NCI-H345 treated with DMSO at 0.1 percent for 48 hours (cell line): ENCODE measurements around the gene CASZ1.

Experiments
- DNase-seq: peaks from one replicate; lab custom pipeline; 2025; ENCODE audit not compliant: unreplicated experiment; lab: John Stamatoyannopoulos, UW

Gene CASZ1

DNA sequence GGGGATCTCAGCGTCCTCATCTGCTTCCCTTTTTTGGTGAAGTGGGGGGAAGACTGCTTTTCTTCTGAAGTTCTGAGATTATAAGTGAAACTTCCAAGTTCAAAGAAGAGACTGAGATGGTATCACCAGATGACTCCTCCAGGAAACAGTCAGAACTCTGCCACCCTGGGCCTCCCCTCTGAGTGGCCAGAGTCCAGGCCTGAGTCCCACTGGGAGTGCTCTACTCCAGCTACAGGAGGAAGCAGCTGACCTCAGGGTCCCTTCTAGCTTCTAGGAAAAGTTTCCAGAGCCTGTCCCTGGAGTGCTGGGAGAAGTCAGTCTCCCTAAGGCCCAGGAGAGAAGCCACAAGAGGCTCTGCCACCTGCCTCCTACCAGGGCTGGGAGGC is 104.7 kb downstream of the CASZ1 start:
- DNase-seq: no peak

DNA sequence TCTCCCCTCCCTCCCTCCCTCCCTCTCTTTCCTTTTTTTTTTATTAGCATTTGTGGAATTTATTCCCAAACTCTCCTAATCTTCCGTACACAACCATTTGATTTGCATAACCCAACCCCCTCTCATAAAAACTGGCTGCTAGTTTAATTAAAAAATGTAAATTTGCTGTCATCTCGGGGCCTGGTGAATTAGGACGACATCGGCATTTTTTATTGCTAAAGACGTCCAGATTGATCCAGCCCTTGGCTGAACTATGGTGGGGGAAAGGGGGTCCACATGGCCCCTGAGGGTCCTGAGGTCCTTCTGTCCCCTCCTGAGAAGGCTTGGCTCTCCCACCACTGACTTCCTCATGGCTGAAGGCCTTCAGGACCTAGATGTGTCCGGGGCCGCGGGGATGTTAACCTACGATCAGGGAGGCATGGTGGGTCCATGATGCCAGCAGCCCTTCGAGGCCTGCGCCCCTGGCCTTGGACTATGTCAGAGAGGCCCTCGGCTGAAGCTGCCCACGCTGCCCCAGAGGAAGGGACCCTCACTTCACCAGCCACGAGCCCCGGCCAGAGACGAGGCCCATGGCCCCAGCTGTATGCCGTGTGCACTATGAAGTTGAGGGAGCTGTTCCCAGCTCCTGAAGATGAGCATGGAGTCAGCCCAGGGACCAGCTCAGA is 105.2 kb downstream of the CASZ1 start:
- DNase-seq: no peak

DNA sequence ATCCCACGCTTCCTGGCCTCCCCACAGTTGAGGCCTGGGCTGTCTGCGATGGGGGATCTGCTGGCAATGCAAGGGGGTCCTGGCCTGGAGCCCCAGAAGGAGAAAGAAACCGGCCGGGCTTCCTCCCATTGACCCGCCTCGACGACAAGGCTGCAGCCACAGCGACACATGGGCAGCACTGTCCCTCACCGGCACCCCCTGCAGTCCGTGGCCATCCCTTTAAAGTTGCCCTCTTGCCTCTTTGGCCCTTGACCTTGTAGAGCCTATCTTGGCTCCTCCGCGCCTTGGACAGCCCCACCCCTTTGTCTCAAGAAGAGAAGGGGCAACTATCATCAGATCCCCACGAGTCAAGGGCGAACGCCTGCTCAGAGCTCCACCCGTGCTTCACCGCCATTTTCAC is 106.0 kb downstream of the CASZ1 start:
- no peak for DNase-seq

DNA sequence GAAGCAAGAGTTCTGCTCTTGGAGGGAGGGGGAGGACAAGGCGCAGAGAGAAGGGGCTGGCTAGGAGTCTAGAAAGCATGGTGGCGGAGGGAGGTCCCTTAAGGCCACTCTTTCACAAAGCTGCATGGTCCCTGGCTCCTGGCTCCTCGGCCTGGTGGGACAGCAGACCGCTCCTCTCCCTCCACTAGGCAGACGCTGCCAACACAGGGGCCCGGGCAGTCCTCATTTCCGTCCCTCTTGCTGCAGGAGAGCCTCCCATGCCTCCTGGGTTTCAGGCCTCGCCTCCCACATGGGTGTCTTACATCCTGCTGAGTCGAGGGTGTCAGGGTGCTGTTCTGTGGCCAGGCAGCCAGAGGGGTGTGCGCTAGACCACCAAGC is 108.0 kb downstream of the CASZ1 start:
- DNase-seq: no peak

DNA sequence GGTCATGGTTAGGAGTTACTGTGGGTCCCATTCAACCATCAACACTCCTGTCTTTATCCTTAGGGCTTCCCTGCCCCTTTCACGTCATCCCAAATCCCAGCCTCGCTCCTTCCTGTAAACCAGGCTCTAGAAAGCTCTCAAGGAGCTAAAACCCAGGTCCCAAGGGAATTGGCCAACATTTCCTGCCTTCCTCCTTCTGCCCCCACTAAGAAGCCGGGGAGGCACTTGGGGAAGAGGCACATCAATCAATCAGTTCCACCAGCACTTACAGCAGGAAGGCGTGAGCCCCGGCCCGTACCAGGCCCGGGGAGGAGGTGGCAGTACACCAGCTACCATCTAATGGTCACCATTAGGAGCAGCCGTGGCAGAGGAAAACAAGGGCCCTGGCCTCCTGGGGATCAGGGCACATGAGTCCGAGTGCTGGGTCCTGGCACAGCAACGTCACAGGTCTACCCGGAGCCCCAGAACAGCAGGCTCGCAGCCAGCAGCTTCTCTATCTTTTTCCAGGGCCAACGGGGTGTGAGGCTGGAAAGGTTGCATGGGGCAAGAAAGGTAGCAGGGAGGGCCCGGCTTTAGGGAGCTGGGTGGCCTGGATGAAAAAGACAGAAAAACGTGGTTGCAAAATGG is 108.6 kb downstream of the CASZ1 start:
- DNase-seq: no peak

DNA sequence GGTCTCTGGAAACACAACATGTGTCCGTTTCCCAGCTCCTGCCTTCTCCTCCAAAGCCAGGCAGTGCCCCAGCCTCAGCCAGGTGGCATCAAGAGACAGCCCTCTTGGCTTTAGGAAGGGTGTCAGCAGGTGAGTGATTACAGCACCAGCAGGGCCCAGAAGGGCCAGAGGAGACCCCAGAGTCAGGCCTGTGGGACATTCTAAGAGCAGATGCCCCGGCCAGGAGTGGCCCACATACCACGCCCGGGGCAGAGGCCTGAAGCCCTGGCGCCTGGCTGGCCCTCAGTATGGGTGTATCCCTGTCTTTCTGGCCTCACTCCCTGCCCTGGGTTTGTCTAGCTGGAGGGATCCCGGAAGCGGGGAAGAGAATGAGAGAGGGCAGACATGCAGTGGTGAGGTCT is 109.2 kb downstream of the CASZ1 start:
- no peak for DNase-seq

DNA sequence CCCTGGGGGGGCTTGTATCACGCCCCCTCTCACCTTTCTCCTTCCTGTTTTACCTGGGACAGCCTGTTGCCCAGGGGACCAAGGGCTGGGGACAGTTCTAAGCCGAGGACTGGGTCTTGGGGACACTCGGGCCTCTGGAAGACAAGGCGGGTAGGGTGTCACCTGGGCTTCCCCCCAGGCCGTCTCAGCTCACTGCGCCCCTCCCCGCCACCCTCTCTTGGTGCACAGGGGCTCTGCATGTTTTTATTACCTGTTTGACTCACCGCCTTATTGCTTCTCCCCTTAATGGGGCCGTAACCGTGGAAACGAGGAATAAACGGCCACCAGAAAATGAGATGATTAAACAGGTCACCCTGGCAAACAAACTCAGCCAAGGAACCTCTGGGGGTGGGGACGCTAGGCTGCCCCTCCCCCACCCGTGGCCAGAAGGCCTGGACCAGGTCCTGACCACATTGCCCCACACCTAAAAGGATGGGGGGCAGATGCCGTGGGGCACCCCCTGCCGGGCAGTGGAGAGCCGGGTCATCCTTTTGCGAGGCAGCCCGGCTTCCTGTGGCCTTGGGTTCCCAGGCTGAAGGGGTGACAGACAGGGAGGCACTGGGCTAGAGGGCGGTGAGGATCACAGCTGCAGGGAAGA is 109.9 kb downstream of the CASZ1 start:
- no peak for DNase-seq

DNA sequence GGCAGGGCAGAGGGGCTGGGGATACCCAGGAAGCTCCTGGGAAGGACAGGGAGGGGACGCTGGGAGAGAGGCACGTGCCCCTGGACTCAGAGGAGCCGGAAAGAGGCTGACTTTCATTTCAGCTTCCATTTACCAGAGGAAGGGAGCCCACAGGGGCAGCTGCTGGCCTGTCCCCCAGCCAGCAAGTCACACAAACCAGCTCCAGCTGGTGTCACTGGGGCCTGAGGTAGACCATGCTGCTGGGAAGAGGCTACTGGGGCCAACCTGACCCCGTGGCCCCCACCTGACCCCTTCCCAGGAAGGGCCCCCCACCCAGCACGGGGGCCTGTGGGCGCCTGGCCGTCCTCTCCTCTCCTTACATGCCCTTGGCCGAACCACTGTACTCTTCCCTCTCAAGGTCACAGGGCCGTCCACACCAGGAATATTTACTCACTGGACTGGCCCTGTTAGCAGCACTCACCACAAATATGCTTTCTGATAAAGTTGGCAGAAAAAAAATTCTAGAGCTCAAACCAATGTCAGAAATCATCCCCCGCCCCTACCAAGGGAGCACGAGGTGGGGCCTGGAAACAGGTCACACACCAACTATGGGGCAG is 110.5 kb downstream of the CASZ1 start:
- no peak for DNase-seq

DNA sequence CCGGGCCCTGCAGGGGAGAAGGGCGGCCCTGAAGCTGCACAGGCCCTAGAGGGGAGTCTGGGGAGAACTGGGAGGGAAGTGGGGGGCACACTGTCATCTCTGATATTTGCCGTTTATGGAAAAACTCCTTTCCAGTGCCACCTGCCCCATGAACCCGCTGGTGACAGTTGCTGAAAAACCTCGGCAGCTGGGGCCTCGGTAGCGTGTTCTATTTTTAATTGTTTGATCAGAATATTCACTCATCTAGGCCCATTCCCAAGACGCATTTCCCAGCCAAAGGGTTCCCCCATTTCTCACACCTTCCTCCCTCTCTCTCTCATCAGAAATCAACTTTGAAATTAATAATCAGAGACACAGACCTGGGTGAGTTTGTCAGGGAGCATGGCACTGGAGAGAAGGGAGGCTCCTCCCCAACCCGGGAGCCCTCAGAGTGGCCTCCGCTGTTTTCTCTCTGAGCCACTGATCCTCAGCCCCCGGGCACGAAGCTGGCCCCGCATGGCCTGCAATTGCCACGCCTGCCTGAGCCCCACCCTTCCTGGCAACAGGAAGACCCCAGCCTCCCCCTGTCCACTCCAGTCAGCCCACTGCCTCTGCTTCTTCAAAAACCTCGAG is 111.1 kb downstream of the CASZ1 start:
- no peak for DNase-seq

DNA sequence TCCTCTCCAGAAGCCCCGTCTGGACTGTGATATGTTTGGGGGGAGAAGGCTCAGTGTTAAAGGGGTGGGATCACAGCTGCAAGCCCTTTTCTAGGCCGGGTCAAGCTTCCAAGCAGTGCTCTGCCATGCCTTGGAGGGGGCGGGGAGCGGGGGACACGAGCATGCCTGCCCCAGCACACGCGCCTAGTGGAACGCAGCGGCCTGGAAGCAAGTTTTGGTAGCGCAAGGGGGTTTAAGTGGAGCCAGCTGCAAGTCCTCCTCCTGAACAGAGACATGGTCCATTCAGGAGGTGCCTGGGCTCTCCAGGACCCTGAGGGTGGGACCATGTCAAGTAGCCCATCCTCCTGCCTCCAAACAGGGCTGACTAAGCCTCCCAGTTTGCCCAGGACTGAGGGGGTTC is 112.2 kb downstream of the CASZ1 start:
- no peak for DNase-seq

DNA sequence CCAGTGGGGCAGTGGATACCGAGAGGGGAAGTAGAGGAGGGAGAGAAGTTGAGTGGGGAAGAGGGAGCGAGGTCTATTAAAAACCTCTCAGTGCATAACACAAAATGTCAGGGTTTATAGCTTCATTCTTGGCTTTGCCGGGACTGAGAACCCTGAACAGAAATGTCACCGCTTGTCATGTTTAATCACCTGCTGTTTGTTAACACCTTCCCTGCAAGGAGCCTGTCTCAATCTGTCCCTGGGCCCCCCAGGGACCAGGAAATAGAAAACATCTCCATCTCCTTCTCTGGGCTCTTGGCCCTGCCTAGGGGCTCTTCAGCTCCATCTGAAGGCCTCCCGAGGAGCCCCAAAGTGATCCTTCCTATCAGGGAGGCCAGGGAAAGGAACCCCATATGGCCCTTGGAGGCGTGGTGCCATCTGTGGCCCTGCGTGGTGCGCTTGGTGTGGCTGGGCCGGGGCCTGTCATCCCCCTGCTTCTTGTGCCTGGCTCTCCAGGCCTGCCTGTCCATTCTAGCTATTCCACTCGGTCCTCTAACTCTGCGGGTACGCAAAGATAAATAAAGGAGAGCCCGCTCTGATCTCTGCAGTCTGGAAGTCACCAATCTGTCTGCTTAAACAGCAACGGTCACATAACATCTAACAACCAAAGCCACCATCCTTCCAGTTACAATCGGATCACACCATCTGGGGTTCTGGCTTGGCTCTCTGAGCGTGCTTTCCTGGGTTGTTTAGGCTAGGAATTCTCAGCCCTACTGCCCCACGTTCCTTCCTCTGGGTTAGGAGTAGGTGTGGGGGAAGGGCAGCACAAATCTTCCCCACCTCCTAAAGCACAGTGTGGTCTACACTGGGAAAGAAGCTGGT is 113.8 kb downstream of the CASZ1 start:
- peak; percentile 19 for DNase-seq

DNA sequence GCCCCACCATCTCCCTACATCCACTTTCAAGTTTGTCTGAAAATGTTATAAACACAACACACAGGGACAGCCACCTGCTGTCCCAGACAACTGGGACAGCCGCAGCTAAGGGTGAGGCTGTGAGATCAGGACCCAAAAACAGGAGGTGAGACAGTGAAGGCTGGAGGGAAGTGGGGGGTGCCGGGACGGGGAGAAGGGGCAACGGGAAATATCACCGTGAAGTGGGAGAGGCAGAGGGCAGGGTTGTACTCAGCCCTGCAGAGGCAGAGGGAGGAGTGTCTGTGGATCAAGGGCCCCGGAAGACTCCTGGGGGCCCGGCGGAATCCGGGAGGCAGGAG is 114.4 kb downstream of the CASZ1 start:
- no peak for DNase-seq

DNA sequence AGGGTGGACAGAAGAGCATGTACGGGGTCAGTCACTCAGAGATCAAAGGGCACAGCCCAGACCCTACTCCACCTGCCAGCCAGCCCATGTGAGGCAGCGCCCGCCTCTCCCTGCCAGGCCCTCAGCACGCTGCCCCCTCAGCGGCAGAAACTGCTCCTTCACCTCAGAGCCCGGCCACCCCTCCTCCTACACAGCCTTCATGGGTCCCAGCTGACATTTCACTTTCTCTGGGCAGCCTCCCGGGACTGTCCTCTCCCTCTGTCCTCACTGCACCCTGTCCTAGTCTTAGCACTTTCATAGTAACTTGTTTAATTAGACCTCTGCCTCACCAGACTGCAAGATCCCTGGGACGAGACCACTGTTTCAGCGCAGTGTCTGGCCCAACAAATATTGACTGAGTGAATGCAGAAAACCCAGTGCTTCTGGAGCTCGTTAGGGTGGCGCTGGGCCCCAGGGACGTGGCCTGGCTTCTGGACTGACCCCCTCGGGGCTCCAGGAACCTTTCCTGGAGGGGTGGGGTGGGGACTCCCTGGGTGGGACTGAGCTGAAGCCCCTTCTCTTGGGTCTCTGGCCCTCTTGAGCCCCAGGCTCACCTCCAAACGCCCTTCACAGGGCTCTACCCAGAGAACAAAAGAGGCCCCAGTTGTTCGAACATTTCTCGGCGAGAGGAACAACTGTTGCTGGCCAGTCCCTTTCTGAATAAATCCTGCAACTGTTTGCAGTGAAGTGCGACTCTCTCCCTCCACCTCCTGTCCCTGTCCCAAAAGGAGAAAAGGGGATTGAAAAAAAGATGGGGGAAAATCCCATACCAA is 114.9 kb downstream of the CASZ1 start:
- DNase-seq: no peak

DNA sequence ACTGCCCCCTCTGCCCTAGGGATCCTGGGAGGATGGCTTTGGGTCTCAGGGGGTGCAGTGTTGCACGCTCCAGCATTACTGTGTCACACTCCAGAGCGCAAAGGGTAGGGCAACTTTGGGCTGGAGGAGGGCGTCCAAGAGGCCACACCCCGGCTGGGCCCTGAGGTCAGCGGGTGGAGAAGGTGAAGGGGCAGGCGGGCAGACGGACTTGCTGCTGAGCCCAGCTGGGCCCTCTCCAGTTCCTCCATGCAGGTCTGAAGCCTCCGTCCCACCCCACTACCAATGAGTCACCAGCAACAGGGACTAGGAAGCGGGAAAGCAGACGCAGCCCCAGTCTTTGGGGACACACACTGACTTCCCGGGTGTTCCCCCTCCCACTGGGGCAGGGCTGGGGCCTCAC is 116.0 kb downstream of the CASZ1 start:
- DNase-seq: no peak

DNA sequence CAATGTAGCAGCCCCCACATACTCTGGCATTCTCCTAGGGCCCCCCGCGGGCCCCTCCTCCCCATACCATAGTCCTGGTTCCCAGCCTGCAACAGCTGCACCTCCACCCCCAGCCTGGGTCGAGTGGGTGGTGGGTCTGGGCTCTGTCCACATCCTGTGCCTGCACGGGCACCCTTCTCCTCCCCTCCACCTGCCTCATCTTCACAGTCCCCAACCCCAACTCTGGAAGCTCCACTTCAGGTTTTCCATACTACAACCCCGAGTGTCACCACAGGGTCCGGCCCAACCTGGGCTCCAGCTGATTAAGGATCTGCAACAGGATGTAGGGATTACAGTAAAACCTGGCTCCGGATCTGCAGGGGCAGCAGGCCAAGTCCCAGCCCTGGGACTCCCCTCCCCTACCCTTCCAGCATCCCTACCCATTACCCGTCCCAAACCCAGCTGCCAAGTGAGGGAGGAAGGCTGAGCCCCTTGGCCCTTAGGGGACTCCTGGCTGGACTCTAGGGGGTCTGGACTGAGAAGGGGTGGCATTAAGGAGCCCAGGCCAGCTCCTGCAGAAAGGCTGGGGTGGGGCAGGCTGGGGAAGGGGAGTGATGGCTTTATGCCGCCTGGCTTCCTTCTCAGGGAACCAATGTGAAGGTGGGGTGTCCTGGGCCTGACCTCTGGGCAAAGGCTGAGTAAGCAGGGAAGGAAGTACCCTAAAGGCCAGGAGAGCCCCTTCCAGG is 116.8 kb downstream of the CASZ1 start:
- DNase-seq: no peak

DNA sequence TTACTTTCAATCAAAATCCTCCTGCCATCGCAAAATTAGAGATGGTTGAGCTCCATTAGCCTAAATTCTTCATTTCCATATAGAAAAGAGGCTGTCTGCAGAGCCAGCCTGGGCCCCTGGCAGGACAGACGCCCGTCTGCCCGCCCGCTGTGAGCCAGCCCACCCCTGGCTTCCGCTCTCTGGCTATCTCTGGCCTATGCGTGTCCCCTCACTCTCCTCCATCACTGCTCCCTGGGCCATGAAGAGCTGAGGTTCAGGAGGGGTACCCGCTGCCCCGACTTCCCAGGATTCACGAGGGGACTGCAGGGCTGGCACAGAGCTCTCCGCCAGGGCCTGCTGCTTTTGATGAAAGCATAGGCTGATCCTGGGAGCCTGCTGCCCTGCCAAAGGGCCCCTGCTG is 117.6 kb downstream of the CASZ1 start:
- DNase-seq: no peak

DNA sequence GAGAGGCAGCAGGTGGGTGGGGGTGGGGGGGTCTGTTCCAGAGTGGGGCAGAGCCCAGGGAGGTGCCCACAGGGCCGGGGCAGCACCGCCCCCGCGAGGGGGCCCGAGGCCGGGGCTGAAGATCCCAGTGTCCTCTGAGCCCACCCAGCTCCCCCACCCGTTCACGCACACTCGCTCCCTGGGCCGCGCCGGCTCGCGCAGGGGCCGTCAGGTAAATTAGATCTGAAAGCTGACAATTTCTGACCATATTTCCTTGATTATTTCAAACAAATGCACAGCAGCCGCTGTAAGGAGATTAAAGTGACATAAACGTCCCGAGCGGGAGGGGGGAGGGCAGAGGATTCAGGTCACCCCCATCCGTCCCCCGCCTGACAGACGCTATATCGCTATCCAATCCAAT is 118.0 kb downstream of the CASZ1 start:
- no peak for DNase-seq

DNA sequence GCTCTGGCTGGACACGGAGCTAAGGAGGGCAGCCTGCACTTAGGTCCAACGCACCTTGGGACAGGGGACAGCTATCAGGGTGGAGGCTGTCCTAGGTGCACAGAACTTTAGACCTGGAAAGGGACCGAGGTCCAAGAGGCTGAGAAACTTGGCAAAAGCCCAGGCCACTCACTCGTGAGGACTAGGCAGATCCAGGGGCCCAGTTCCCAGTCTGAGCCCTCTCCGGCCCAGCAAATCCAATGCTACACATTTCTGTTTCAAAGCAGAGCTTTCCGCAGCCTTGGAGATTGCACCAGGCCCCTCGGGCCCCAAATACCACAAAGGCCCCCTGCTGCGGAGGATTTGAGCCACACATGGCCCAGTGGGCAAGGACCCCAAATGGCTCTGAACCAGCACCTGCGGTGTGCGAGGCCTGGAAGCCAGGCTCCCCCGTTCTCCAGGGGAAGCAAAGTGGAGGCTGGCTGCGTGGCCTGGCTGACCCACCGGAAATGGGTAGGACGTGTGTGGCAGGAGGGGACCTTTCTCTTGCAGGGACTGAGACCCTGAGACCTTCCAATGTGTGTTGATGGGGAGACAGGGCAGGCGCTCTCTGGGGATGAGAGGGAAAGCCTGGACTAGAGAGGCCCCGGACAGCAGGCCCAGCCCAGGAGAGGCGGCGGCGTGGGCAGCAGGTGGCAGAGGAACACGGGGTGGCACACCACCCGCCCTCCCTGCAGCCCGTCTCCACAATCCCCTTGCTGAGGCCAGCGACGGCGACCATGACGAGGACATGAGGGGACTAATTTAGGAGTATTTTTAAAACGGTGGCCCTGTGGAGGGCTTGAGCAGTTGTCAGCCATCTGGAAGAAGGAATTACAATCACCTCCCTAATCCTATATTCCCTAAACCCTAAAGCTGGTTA is 118.7 kb downstream of the CASZ1 start:
- no peak for DNase-seq

DNA sequence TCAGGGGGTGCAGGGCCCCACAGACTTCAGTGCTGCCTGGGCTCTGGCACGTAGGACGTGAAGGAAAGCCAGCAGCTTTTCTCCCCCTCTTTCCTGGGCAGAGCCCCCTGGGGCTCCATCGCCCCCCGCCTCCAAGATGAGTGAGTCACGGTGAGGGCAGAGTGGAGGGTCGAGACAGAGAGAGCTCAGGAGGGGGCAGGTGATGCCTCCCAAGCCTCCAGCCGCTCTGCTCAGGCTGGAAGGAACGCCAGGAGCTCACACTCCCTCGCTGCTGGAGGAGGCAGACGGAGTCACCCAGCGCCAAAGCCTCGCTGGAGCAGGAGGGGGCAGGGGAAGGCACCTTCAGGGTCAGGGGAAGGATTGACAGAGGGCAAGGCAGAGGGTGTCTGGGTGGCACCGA is 119.5 kb downstream of the CASZ1 start:
- DNase-seq: no peak
